Stimulated activated naive CD4-positive, alpha-beta T cell treated with Interleukin-2 at 50 U/mL for 16 hours (primary cell): ENCODE data around the gene FBXL7.

Experiments
- DNase-seq: peaks from one replicate; lab custom pipeline; 2025; lab: John Stamatoyannopoulos, UW

Gene FBXL7

DNA sequence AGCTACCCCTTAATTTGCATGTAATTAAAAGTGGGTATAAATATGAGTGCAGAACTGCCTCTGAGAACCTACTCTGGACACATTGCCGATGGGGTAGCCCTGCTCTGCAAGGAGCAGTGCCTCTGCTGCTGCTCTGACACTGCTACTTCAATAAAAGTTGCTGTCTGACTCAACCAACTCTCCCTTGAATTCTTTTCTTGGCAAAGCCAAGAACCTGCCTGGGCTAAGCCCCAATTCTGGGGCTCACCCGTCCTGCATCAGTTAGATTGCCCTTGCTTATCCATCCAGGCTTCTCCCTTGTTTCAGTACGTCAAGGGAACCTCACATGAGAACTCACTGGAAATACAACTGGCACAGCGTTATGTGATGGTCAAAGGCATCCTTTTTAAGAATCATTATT lies 44.1 kb downstream of the FBXL7 start:
- DNase-seq, result no peak

DNA sequence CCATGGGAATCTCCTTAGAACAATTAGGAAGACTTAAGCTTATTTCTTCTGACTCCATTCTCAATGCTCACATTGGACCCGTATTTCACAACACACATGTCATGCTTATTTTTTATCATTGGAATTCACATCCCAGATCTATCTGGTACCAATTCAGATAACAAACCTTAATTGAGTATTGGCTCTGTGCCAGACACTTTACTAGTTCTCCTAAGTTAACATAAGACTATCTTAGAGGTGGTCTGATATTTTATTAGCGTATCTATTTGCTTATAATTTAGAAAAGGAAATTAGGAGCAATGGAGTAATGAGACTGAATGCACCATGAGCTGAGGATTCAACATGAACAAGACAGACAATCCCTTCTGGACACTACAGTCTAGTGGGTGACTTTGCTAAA lies 45.1 kb downstream of the FBXL7 start:
- DNase-seq, result no peak

- DNase-seq, result no peak
Observed at GRCh38 chr5:15547261-15547839, 47.4 kb downstream of the FBXL7 start.

DNA sequence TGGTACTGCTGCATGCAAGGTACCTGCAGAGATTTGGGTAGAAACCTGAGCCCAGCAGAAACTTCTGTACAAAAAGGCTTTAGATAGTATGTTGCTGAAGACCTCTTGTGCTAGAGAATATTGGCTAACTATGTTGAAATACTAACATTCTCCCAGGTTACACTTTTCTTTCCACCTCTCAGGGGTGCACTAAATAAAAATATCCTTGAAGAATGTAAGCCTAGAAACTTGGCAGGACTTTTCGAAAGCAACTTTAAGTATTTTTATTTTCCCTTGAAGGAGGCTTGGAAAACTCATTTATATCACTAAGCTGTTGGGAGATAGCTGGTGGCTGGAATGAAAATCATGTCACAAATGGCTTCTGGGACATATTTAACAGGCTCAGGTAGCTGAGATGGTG lies 50.0 kb downstream of the FBXL7 start:
- DNase-seq, result no peak

- DNase-seq, result no peak
Observed at GRCh38 chr5:15550502-15551112, 50.6 kb downstream of the FBXL7 start.

GRCh38 chr5:15551113-15551504 lies 51.1 kb downstream of the FBXL7 start:
- no peak for DNase-seq

DNA sequence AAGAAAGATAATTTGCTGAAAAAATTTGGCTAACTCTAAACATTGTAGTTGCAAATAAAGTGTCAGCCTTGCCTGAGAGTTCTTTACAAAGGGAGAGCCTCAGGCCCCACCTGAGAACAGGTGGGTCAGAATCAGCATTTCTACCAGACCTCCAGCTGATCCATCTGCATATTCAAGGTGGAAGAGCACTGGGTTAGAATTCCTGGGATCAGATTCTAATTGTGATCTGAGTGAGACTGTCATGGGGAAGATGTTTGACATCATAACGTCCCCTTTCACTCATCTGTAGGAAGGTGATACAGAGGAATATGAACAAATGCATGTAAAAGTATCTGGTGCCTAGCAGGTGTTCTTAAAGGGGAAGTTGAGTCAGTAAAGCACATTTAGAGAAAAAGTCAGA lies 54.6 kb downstream of the FBXL7 start:
- DNase-seq, result no peak

GRCh38 chr5:15555176-15555575 lies 55.2 kb downstream of the FBXL7 start:
- DNase-seq, result no peak

DNA sequence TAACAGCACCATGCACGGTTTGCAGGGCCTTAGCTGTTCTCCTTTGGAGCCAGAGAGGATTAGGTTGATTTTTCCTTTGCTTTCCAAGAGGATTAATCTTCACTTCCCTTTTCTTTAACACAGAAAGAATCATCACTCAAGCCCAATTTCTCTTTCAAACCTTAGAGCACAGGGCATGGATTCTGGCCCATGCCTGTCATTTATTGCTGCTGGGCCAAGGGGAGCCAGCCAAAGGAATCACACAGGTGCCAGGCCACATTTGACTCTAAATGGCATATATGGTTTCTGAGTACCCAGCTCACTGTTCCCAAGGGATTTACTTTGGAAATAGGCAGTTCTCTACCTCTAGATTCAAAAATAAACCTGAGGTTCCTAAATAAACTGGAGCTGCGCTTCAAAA lies 58.3 kb downstream of the FBXL7 start:
- no peak for DNase-seq

GRCh38 chr5:15558681-15559080 lies 58.7 kb downstream of the FBXL7 start:
- DNase-seq, result no peak

GRCh38 chr5:15560421-15560820 lies 60.4 kb downstream of the FBXL7 start:
- no peak for DNase-seq

GRCh38 chr5:15564523-15564922 lies 64.5 kb downstream of the FBXL7 start:
- DNase-seq, result no peak

- DNase-seq, result no peak
Observed at GRCh38 chr5:15564957-15565356, 65.0 kb downstream of the FBXL7 start.

DNA sequence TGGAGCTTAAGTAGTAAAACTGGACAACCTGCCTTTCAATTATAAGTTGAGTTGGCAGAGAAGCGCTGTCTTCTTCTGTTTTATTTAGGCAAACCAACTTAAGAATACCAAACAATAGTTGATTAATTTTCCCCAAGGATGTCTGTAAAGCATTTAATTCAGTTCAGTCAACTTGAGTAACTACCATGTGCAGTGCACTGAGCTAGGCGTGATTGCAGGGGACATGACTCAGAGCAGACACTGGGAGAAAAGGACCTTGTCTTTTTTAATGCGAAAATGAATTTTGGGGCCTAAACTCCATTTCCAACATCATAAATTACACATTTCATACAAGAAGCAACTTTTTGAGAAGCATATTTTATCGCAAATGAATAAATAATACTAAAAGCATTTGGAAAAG lies 66.3 kb downstream of the FBXL7 start:
- no peak for DNase-seq

GRCh38 chr5:15566789-15567188 lies 66.8 kb downstream of the FBXL7 start:
- no peak for DNase-seq

DNA sequence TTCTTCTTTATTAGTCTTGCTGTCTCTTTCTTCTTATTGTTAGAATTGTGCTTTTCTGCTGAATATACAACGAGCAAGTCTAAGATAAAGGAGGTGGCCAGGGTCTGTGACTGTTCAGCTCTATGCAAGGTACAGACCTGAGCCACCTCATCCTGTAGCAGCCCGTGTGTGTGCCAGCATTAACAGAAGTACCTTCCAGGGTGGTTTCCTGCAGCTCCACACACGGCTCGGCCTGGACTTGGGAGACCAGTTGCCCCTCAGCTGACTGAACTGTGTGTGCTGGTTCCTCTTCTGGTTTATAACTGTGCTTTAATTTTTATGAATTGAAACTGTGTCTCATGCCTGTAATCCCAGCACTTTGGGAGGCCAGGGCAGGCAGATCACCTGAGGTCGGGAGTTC lies 70.5 kb downstream of the FBXL7 start:
- no peak for DNase-seq

DNA sequence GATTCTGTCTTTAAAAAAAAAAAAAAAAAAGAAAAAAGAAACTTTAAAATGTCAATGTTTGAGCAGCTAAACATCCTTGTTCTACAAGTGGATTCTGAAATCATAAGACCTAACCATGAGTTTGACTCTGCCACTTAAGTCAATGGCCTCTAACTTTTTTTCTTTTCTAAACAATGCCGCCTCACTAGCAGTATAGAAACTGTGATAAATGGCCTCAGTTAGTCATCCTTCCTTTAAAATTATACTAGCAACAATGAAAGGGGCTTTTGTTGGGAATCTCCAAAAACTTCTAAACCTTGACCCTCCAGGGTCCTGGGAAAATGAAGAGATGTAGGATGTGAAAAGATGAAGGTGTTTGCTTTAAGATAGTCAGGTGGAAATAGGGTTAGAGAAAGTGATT lies 71.1 kb downstream of the FBXL7 start:
- no peak for DNase-seq

DNA sequence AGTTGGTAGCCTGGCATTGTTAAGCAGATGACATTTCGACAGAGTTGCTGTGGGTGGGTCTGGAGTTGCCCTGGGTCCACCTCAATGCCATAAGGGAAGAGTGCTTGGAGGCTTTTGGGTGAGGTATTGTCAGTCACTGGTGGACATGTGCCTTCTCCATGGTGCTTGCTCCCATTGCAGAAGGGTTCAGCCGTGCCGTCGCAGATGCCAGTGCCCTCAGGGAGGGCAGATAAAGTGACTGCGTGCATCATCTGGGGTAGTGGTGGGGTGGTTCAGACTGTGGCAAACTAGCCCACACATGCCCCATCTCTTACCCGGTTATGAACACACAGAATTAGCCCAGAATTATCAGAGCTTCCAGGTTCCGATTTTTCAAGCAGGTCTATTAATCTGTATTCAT lies 71.6 kb downstream of the FBXL7 start:
- DNase-seq, result no peak

GRCh38 chr5:15573590-15573989 lies 73.6 kb downstream of the FBXL7 start:
- no peak for DNase-seq

GRCh38 chr5:15574128-15574527 lies 74.1 kb downstream of the FBXL7 start:
- no peak for DNase-seq

- no peak for DNase-seq
Observed at GRCh38 chr5:15574806-15575325, 74.9 kb downstream of the FBXL7 start.

DNA sequence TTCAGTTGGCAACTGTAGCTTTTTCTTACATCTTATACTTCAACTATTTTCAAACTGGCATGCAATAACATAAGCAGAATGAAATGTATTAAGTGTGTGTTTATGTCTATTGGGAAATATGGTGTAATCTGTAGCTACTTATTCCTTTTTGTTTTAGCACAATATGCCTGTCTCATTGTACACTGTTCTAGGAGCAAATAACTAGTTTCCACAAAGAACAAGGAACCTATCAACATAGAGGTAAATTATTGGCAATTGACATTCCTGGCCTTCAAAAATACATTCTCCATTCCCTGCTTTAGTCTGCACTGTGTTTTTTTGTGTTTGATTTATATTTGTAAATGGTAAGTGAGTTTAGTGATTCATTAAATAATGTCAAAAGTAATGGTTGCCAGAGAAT lies 75.7 kb downstream of the FBXL7 start:
- DNase-seq, result no peak

DNA sequence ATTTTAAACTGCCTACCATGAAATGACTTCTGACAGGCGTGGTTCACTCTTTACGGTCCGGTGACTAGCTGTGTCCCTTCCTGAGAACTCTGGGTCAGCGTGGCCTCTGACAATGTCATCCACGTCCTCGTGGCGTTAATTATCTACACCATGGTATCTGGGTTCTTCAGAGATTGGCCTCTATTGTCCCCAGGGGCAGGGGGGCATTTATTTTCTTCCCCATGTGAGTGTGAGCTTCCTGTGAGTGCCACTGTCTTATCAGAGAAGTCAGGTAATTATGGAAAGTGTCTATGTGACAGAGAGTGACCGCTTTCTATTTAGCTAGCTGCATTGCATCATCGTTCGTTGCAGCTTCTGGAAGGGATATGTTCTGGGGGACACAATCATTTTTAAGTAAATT lies 77.2 kb downstream of the FBXL7 start:
- DNase-seq, result no peak

DNA sequence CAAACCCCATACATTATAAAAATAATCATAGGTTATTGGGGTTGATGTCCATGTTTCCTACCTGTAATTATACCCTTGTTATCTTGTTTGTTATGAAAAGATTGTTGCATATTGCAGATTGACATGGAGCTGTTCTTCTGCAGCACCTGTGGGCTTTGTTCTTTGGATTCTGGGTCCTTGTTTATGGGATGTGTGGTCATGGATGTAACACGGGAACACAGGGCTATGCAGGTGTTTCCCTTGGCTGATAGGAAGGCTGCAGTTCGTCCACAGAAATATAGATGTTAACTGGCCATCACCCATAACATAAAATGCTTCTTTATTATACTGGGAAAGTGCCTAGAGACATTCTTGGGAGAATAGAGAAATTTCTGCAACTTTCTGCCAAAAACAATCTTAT lies 77.9 kb downstream of the FBXL7 start:
- DNase-seq, result no peak
